ENCODE results near the gene MARK3. TPM values are rescaled to one million over a fixed set of nuclear protein-coding genes. Genes with fewer than 3 reads are reported as not detected.

MARK3 gene
- total and polyA plus RNA-seq, 10 of the 15 experiments (the other 5 are each of a cell fraction or from before 2014, with no cell fraction given), result 10.7 to 75.1 (median 41.4) TPM

GRCh38 chr14:103549361-103550311 is 164.4 kb downstream of the MARK3 start:
- ChIA-PET CTCF (interaction anchor here (0.8 to 1.0 kb wide), 2 partner anchors 29 to 31 kb away, joined by 3 read pairs; no protein-coding TSS in a partner anchor), RAD21 (ENCODE audit: unreplicated experiment) (no interaction called here), POLR2A (interaction anchor here (0.5 kb wide), 1 partner anchor 1789 kb away, joined by 3 read pairs; no protein-coding TSS in a partner anchor), SMC1A (ENCODE audit: uncharacterized antibody, unreplicated experiment) (no interaction called here)
- intact Hi-C loops (cut with micrococcal nuclease; ENCODE audit: unreplicated experiment), result no loop called here
- Histone ChIP-seq H3K9ac (ENCODE audit: control insufficient read depth, insufficient read depth, low read length) (no peak overlapping the region), H3K4me3 (no peak overlapping the region), H3K27ac (ENCODE audit: control insufficient read depth, insufficient read depth) (no peak overlapping the region), H3K9me3 (replicated peaks; ENCODE audit: control insufficient read depth, insufficient read depth, low read length) (no peaks in the 10 kb centered on the region), H3K79me2 (ENCODE audit: control insufficient read depth, insufficient read depth, low read length) (no peaks in the 10 kb centered on the region), H3K4me2 (ENCODE audit: control insufficient read depth, insufficient read depth) (no peak overlapping the region), H3K4me1 (ENCODE audit: control insufficient read depth, insufficient read depth, low read length) (no peaks in the 10 kb centered on the region), H2AFZ (ENCODE audit: control insufficient read depth, low read depth, low read length) (no peak overlapping the region), H3K36me3 (ENCODE audit: control insufficient read depth in 2 of 2, insufficient read depth in 2 of 2, low read length in 1 of 2) (no peaks in the 10 kb centered on the region), H3K27me3 (replicated peaks in 1 of 2; ENCODE audit: control insufficient read depth in 2 of 2, insufficient read depth in 2 of 2, low read length in 1 of 2) (no peaks in the 10 kb centered on the region), H4K20me1 (ENCODE audit: control insufficient read depth, insufficient read depth) (no peaks in the 10 kb centered on the region)
- WGBS (ENCODE audit: insufficient coverage, insufficient replicate concordance, low lambda C conversion rate, missing lambda C conversion rate), result 76% methylated on average over 28 of the region's 30 CpGs
- TF ChIP-seq PBX3 (IDR thresholded peaks at IDR 0.05; ENCODE audit: insufficient replicate concordance, low read depth, low read length) (no peak), TBL1XR1 (IDR thresholded peaks at IDR 0.05; ENCODE audit: low read depth, low read length) (no peak), MTA3 (IDR thresholded peaks at IDR 0.05; ENCODE audit: borderline replicate concordance, low read length) (no peak), HSF1 (IDR thresholded peaks at IDR 0.05; ENCODE audit: low read depth, low read length) (no peak), SMARCA5 (IDR thresholded peaks at IDR 0.05) (no peak), RFX5 (IDR thresholded peaks at IDR 0.05; ENCODE audit: low read depth, low read length) (no peak), HDAC6 (IDR thresholded peaks at IDR 0.05; ENCODE audit: unreplicated experiment) (no peak), CBX3 (IDR thresholded peaks at IDR 0.05; ENCODE audit: borderline replicate concordance, low read depth) (no peak), CBX5 (IDR thresholded peaks at IDR 0.05; ENCODE audit: low read depth) (no peak), JUNB (IDR thresholded peaks at IDR 0.05) (no peak), SKIL (IDR thresholded peaks at IDR 0.05; ENCODE audit: low read depth, poor library complexity, severe bottlenecking) (no peak), RAD21 (IDR thresholded peaks at IDR 0.05; ENCODE audit: insufficient read depth, low read depth, low read length) (no peak), NR2C2 (IDR thresholded peaks at IDR 0.05; ENCODE audit: borderline replicate concordance, control insufficient read depth, insufficient read length, low read depth) (no peak), MYB (IDR thresholded peaks at IDR 0.05; ENCODE audit: borderline replicate concordance, low read depth, low read length) (no peak)
- ATAC-seq (no peak), DNase-seq (ENCODE audit: low read depth, low spot score) (no peak), FAIRE-seq (no peak)
- no TSS peak for BruUV-seq (replicated peaks)
- in situ Hi-C loops (cut with MboI), result no loop called here

Measured in GM12878 (cell line).